HepG2 (cell line): Measurements from ENCODE around the gene COQ5. TPM values are rescaled to one million over a fixed set of nuclear protein-coding genes. Genes with fewer than 3 reads are reported as not detected.

ENCODE experiments used
- ESRRA ChIP-seq: sonication (generic); formaldehyde crosslinking; IDR thresholded peaks from 2 replicates; pipeline ENCODE4 v1.5.1; 2020; ENCODE audit warnings: mild to moderate bottlenecking, low read depth, missing genetic modification reagents
- FOXJ3 ChIP-seq: sonication (generic); formaldehyde crosslinking; IDR thresholded peaks from 2 replicates; pipeline ENCODE4 v1.4.0; 2020; ENCODE audit warnings: missing genetic modification reagents, mild to moderate bottlenecking, borderline replicate concordance
- HNRNPH1 ChIP-seq: fragments of 200-400 bp; formaldehyde crosslinking; optimal IDR thresholded peaks from 2 replicates; pipeline ENCODE3; 2017; ENCODE audit warnings: mild to moderate bottlenecking, low read depth, low read length
- KDM4B ChIP-seq: sonication (generic); formaldehyde crosslinking; IDR thresholded peaks from 2 replicates; pipeline ENCODE4 v1.4.0; 2020; ENCODE audit warnings: missing genetic modification reagents
- KLF9 ChIP-seq: IDR thresholded peaks from 2 replicates; pipeline ENCODE4 v1.6.1; 2016; ENCODE audit warnings: low read depth
- NFKBIZ ChIP-seq: IDR thresholded peaks from 2 replicates; pipeline ENCODE4 v1.6.1; 2018; ENCODE audit warnings: missing genetic modification reagents, missing compliant biosample characterization
- RORA ChIP-seq: sonication (generic); formaldehyde crosslinking; IDR thresholded peaks from 2 replicates; pipeline ENCODE4 v1.5.0; 2020; ENCODE audit warnings: mild to moderate bottlenecking, missing genetic modification reagents, moderate library complexity
- SMAD3 ChIP-seq: sonication (generic); formaldehyde crosslinking; IDR thresholded peaks from 2 replicates; pipeline ENCODE4 v1.4.0; 2020; ENCODE audit warnings: missing genetic modification reagents
- THAP11 ChIP-seq: IDR thresholded peaks from 2 replicates; pipeline ENCODE4 v1.6.1; 2016; ENCODE audit warnings: missing biosample characterization, missing genetic modification reagents
- ZNF24 ChIP-seq: fragments of 450-650 bp; IDR thresholded peaks from 2 replicates; pipeline ENCODE4 v1.6.1; 2017; ENCODE audit warnings: antibody characterized with exemption, mild to moderate bottlenecking
- ZNF263 ChIP-seq: sonication (generic); formaldehyde crosslinking; IDR thresholded peaks from 2 replicates; pipeline ENCODE4 v1.4.0; 2020; ENCODE audit warnings: missing genetic modification reagents
- ZNF326 ChIP-seq: sonication (generic); formaldehyde crosslinking; IDR thresholded peaks from 2 replicates; pipeline ENCODE4 v1.4.0; 2020; ENCODE audit warnings: missing genetic modification reagents, borderline replicate concordance
- ZNF33A ChIP-seq: sonication (generic); formaldehyde crosslinking; IDR thresholded peaks from 2 replicates; pipeline ENCODE4 v1.5.1; 2020; ENCODE audit warnings: missing genetic modification reagents, mild to moderate bottlenecking, moderate library complexity, borderline replicate concordance
- polyA plus RNA-seq, 8 experiments: library from polyadenylated mRNA; depleted of rRNA in 3 of 8; stranded (reverse) in 7 of 8; unstranded in 1 of 8; fragments of >200 nt; fragmentation: Illumina TruSeq in 4 of 8; extraction: Trizol in 4 of 8; gene quantifications; 2 replicates each; pipeline versions ENCODE4 v1.2.1 to v1.2.3, GENCODE V29; 2011 to 2016; ENCODE audit warnings: low read depth in 4 of 8, missing spikeins in 1 of 8, mixed read lengths in 1 of 8; ENCODE audit not compliant: insufficient read depth in 1 of 8
- total RNA-seq, 5 experiments: library from RNA; depleted of rRNA; stranded (reverse); fragments of >200 nt; fragmentation: Illumina TruSeq; extraction: Trizol; gene quantifications; 2 replicates each; pipeline ENCODE4 v1.2.3, GENCODE V29; 2016; ENCODE audit warnings: low read depth in 1 of 5
- TF ChIP-seq, protein P1 (sequence below): sonication (generic); formaldehyde crosslinking; conservative IDR thresholded peaks from 2 replicates; pipeline ENCODE4 v1.4.0; 2020; ENCODE audit warnings: missing genetic modification reagents
- TF ChIP-seq, protein P2 (sequence below): sonication (generic); formaldehyde crosslinking; IDR thresholded peaks from 2 replicates; pipeline ENCODE4 v1.4.0; 2020; ENCODE audit warnings: missing genetic modification reagents
- TF ChIP-seq, protein P3 (sequence below): sonication (generic); formaldehyde crosslinking; IDR thresholded peaks from 2 replicates; pipeline ENCODE4 v1.4.0; 2020; ENCODE audit warnings: missing genetic modification reagents, mild to moderate bottlenecking, borderline replicate concordance
- TF ChIP-seq, protein P4 (sequence below): sonication (generic); formaldehyde crosslinking; conservative IDR thresholded peaks from 2 replicates; pipeline ENCODE4 v1.4.0; 2020; ENCODE audit warnings: missing genetic modification reagents

COQ5 gene
- total and polyA plus RNA-seq, 2 of the 13 experiments (the other 11 are each of a cell fraction or from before 2014, with no cell fraction given), result 36.4 to 41.5 TPM

DNA sequence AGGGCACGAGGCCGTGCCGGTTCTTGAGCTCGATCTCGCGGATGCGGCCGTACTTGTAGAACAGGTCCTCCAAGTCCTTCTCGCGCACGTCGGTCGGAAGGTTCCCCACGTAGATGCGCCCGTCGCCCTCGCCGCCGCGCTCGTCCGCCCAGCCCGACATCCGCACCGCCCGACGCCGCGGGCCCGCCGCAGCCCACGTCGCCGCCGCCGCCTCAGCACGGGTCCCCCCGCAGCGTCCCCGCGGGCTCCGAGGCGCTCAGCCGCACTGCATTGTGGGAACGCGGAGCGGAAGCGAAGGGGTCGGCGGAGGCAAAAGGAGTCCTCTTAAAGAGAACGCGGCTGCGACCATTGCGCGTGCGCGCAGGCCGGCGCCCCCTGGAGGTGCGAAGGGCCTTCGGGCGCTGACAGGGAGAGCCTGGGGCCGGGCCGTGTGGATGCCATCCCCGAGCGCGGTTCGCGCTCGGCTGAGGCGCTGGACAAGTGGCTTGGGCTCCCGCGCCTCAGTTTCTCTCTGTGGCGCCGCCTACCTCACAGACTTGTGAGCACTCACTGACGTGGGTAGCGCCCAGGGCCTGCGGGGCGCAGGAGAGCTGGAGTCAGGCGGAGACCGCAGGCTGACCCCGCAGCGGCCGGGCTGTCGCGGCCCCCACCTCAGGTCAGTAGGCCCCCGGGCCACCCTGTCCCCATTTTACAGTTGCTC is 59.4 kb downstream of the COQ5 start, which contains the start of gene SRSF9 (continued):
- TF ChIP-seq, protein P1, sequence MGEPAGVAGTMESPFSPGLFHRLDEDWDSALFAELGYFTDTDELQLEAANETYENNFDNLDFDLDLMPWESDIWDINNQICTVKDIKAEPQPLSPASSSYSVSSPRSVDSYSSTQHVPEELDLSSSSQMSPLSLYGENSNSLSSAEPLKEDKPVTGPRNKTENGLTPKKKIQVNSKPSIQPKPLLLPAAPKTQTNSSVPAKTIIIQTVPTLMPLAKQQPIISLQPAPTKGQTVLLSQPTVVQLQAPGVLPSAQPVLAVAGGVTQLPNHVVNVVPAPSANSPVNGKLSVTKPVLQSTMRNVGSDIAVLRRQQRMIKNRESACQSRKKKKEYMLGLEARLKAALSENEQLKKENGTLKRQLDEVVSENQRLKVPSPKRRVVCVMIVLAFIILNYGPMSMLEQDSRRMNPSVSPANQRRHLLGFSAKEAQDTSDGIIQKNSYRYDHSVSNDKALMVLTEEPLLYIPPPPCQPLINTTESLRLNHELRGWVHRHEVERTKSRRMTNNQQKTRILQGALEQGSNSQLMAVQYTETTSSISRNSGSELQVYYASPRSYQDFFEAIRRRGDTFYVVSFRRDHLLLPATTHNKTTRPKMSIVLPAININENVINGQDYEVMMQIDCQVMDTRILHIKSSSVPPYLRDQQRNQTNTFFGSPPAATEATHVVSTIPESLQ (CRISPR knock-in tag), result 0 out of 2 replicates have a peak, but pooled peaks have one; percentile 56
- no peak for TF ChIP-seq ZNF24
- TF ChIP-seq KLF9 (CRISPR knock-in tag), result no peak
- 0 out of 2 replicates have a peak, but pooled peaks have one; percentile 34 for TF ChIP-seq ESRRA (CRISPR knock-in tag)
- TF ChIP-seq, protein P2, sequence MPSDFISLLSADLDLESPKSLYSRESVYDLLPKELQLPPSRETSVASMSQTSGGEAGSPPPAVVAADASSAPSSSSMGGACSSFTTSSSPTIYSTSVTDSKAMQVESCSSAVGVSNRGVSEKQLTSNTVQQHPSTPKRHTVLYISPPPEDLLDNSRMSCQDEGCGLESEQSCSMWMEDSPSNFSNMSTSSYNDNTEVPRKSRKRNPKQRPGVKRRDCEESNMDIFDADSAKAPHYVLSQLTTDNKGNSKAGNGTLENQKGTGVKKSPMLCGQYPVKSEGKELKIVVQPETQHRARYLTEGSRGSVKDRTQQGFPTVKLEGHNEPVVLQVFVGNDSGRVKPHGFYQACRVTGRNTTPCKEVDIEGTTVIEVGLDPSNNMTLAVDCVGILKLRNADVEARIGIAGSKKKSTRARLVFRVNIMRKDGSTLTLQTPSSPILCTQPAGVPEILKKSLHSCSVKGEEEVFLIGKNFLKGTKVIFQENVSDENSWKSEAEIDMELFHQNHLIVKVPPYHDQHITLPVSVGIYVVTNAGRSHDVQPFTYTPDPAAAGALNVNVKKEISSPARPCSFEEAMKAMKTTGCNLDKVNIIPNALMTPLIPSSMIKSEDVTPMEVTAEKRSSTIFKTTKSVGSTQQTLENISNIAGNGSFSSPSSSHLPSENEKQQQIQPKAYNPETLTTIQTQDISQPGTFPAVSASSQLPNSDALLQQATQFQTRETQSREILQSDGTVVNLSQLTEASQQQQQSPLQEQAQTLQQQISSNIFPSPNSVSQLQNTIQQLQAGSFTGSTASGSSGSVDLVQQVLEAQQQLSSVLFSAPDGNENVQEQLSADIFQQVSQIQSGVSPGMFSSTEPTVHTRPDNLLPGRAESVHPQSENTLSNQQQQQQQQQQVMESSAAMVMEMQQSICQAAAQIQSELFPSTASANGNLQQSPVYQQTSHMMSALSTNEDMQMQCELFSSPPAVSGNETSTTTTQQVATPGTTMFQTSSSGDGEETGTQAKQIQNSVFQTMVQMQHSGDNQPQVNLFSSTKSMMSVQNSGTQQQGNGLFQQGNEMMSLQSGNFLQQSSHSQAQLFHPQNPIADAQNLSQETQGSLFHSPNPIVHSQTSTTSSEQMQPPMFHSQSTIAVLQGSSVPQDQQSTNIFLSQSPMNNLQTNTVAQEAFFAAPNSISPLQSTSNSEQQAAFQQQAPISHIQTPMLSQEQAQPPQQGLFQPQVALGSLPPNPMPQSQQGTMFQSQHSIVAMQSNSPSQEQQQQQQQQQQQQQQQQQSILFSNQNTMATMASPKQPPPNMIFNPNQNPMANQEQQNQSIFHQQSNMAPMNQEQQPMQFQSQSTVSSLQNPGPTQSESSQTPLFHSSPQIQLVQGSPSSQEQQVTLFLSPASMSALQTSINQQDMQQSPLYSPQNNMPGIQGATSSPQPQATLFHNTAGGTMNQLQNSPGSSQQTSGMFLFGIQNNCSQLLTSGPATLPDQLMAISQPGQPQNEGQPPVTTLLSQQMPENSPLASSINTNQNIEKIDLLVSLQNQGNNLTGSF, result no peak
- peak; percentile 87 for TF ChIP-seq THAP11
- TF ChIP-seq, protein P3, sequence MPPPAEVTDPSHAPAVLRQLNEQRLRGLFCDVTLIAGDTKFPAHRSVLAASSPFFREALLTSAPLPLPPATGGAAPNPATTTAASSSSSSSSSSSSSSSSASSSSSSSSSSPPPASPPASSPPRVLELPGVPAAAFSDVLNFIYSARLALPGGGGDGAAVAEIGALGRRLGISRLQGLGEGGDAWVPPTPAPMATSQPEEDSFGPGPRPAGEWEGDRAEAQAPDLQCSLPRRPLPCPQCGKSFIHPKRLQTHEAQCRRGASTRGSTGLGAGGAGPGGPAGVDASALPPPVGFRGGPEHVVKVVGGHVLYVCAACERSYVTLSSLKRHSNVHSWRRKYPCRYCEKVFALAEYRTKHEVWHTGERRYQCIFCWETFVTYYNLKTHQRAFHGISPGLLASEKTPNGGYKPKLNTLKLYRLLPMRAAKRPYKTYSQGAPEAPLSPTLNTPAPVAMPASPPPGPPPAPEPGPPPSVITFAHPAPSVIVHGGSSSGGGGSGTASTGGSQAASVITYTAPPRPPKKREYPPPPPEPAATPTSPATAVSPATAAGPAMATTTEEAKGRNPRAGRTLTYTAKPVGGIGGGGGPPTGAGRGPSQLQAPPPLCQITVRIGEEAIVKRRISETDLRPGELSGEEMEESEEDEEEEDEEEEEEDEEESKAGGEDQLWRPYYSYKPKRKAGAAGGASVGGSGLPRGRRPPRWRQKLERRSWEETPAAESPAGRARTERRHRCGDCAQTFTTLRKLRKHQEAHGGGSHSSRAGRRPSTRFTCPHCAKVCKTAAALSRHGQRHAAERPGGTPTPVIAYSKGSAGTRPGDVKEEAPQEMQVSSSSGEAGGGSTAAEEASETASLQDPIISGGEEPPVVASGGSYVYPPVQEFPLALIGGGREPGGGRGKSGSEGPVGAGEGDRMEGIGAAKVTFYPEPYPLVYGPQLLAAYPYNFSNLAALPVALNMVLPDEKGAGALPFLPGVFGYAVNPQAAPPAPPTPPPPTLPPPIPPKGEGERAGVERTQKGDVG (CRISPR knock-in tag), result no peak
- TF ChIP-seq, protein P4, sequence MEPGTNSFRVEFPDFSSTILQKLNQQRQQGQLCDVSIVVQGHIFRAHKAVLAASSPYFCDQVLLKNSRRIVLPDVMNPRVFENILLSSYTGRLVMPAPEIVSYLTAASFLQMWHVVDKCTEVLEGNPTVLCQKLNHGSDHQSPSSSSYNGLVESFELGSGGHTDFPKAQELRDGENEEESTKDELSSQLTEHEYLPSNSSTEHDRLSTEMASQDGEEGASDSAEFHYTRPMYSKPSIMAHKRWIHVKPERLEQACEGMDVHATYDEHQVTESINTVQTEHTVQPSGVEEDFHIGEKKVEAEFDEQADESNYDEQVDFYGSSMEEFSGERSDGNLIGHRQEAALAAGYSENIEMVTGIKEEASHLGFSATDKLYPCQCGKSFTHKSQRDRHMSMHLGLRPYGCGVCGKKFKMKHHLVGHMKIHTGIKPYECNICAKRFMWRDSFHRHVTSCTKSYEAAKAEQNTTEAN, result no peak
- no peak for TF ChIP-seq RORA (CRISPR knock-in tag)
- no peak for TF ChIP-seq KDM4B
- TF ChIP-seq ZNF263 (CRISPR knock-in tag), result 0 out of 2 replicates have a peak, but pooled peaks have one; percentile 36
- TF ChIP-seq HNRNPH1, result no peak
- TF ChIP-seq ZNF33A (CRISPR knock-in tag), result no peak
- 0 out of 2 replicates have a peak, but pooled peaks have one; percentile 33 for TF ChIP-seq SMAD3 (CRISPR knock-in tag)
- TF ChIP-seq NFKBIZ, result no peak; the same call in 1 of the 2 replicates
- no peak for TF ChIP-seq FOXJ3 (CRISPR knock-in tag)
- no peak for TF ChIP-seq ZNF326 (CRISPR knock-in tag)
